ENCODE results near the gene CTNNA1. TPM values are rescaled to one million over a fixed set of nuclear protein-coding genes. Genes with fewer than 3 reads are reported as not detected.

Gene CTNNA1
- total and polyA plus RNA-seq, 2 of the 8 experiments (the other 6 are each of a cell fraction or from before 2014, with no cell fraction given), result 115 to 349 TPM

GRCh38 chr5:138951986-138952735, 198.9 kb downstream of the CTNNA1 start:
- Histone ChIP-seq H4K91ac (replicated peaks; ENCODE audit: insufficient read length, low read length) (no peak overlapping the region), H3K4me3 (ENCODE audit: extremely low read depth in 1 of 4, insufficient read depth in 2 of 4, low read depth in 3 of 4, low read length in 4 of 4) (no peak overlapping the region), H3K4me1 (replicated peaks in 1 of 4; ENCODE audit: control insufficient read depth in 3 of 4, insufficient read depth in 4 of 4, low read length in 3 of 4) (peaks cover 0 to 18% (median 6%) of the 10 kb centered on the region in 4 experiments; a peak in 4 of 7 replicates), H2AFZ (ENCODE audit: low read length) (no peak overlapping the region), H3K9me3 (ENCODE audit: insufficient read depth in 2 of 2, low read depth in 1 of 2, low read length in 1 of 2) (no peaks in the 10 kb centered on the region), H2BK20ac (ENCODE audit: low read length) (no peak overlapping the region), H2BK5ac (ENCODE audit: low read depth, low read length) (no peak overlapping the region), H3K79me1 (ENCODE audit: low read depth, low read length) (no peaks in the 10 kb centered on the region; the same call in 1 of the 2 replicates), H3K18ac (ENCODE audit: extremely low read depth, low read length) (no peak overlapping the region), H3K4me2 (ENCODE audit: insufficient read depth in 1 of 2, low read depth in 2 of 2, low read length in 2 of 2) (no peak overlapping the region), H3K36me3 (ENCODE audit: control insufficient read depth in 2 of 4, insufficient read depth in 4 of 4, low read length in 3 of 4) (no peaks in the 10 kb centered on the region), H4K8ac (ENCODE audit: extremely low read depth, insufficient read depth, low read length) (no peak overlapping the region), H3K56ac (replicated peaks; ENCODE audit: insufficient read length, low read depth, low read length) (no peak overlapping the region), H3K27me3 (replicated peaks in 1 of 4; ENCODE audit: control insufficient read depth in 3 of 4, extremely low read depth in 1 of 4, insufficient read depth in 3 of 4, low read length in 3 of 4) (no peaks in the 10 kb centered on the region), H2BK15ac (ENCODE audit: low read length) (peak overlapping the region; percentile 1; the same call in 1 of the 2 replicates), H3K9ac (replicated peaks in 1 of 4; ENCODE audit: extremely low read depth in 1 of 4, low read depth in 3 of 4, low read length in 3 of 4) (no peak overlapping the region), H2AK5ac (ENCODE audit: low read depth, low read length) (no peak overlapping the region), H2BK120ac (replicated peaks; ENCODE audit: low read depth, low read length) (no peak overlapping the region), H3K27ac (ENCODE audit: low read depth, low read length) (no peak overlapping the region), H4K20me1 (replicated peaks in 1 of 2; ENCODE audit: control insufficient read depth in 1 of 2, insufficient read depth in 2 of 2, low read length in 2 of 2) (peaks cover 0 to 1% of the 10 kb centered on the region in 2 experiments), H4K5ac (ENCODE audit: insufficient read length, low read depth, low read length) (no peak overlapping the region), H2BK12ac (ENCODE audit: low read depth, low read length) (no peak overlapping the region), H3K14ac (ENCODE audit: insufficient read length) (no peak overlapping the region), H3K23me2 (ENCODE audit: low read depth, low read length) (no peaks in the 10 kb centered on the region), H3K23ac (ENCODE audit: insufficient read length) (no peak overlapping the region), H3K4ac (replicated peaks; ENCODE audit: insufficient read length, low read depth, low read length) (no peak overlapping the region), H3K79me2 (ENCODE audit: control insufficient read depth in 1 of 2, insufficient read depth in 2 of 2, low read length in 2 of 2) (no peaks in the 10 kb centered on the region)
- DNase-seq (ENCODE audit: low read depth in 1 of 2, low spot score in 2 of 2) (no peak), FAIRE-seq (no peak)
- 90% methylated on average over 17 of the region's 17 CpGs; no CpG with 5 or more reads in 1 of the 2 experiments for WGBS, 2 experiments (ENCODE audit: extremely low coverage in 1 of 2, insufficient coverage in 1 of 2, insufficient read length in 1 of 2, insufficient replicate concordance in 2 of 2, low coverage in 1 of 2, low lambda C conversion rate in 2 of 2, missing lambda C conversion rate in 1 of 2)
- ChIA-PET POLR2A (ENCODE audit: partially characterized antibody) (no interaction called here), CTCF (ENCODE audit: partially characterized antibody) (interaction anchor here (1.2 to 4.1 kb wide), 7 partner anchors 9 to 23 kb away, joined by 3 to 18 read pairs (median 4); no protein-coding TSS in a partner anchor)
- TF ChIP-seq HDAC2 (IDR thresholded peaks at IDR 0.05; ENCODE audit: borderline replicate concordance in 1 of 2, low read depth in 2 of 2, low read length in 2 of 2) (no peak), CBX5 (IDR thresholded peaks at IDR 0.05; ENCODE audit: low read depth, low read length) (no peak), TAF1 (IDR thresholded peaks at IDR 0.05; ENCODE audit: low read depth, low read length) (no peak), NRF1 (IDR thresholded peaks at IDR 0.05; ENCODE audit: low read depth, low read length) (no peak), JUN (IDR thresholded peaks at IDR 0.05; ENCODE audit: low read depth, low read length) (no peak), SP1 (IDR thresholded peaks at IDR 0.05; ENCODE audit: low read depth, low read length) (no peak), SIX5 (IDR thresholded peaks at IDR 0.05; ENCODE audit: low read depth, low read length) (no peak), FOSL1 (IDR thresholded peaks at IDR 0.05; ENCODE audit: insufficient read depth, low read depth, low read length) (no peak), NANOG (IDR thresholded peaks at IDR 0.05; ENCODE audit: insufficient read depth, low read depth, low read length, poor library complexity, severe bottlenecking) (no peak)
- TF ChIP-seq, protein P1, sequence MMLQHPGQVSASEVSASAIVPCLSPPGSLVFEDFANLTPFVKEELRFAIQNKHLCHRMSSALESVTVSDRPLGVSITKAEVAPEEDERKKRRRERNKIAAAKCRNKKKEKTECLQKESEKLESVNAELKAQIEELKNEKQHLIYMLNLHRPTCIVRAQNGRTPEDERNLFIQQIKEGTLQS (IDR thresholded peaks at IDR 0.05; ENCODE audit: insufficient read depth, low read depth, low read length), result no peak
- TF ChIP-seq, protein P2, sequence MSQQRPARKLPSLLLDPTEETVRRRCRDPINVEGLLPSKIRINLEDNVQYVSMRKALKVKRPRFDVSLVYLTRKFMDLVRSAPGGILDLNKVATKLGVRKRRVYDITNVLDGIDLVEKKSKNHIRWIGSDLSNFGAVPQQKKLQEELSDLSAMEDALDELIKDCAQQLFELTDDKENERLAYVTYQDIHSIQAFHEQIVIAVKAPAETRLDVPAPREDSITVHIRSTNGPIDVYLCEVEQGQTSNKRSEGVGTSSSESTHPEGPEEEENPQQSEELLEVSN (IDR thresholded peaks at IDR 0.05), result no peak
